ENCODE data around the gene MBD6. TPM values are rescaled to one million over a fixed set of nuclear protein-coding genes. Genes with fewer than 3 reads are reported as not detected.
"Not testable (repeated sequence)": the region's sequence is repeated elsewhere in the genome, so short reads cannot be mapped to it uniquely, and the experiment has no call there.

The MBD6 gene
- total RNA-seq, 1 donor from 2014 or later: 63.3 TPM

- peaks cover 54% of the 10 kb centered on the region for H3K36me3 Mint-ChIP-seq (ENCODE audit: low read depth)
- H3K9me3 Mint-ChIP-seq; DNase-seq (ENCODE audit: low spot score); H3K27me3 Mint-ChIP-seq (ENCODE audit: insufficient read depth); H3K4me3 Mint-ChIP-seq; H3K27ac Mint-ChIP-seq; intact Hi-C loops (cut with micrococcal nuclease): not testable (repeated sequence)
- peaks cover 16% of the 10 kb centered on the region for H3K4me1 Mint-ChIP-seq (ENCODE audit: low read depth)
These were observed 27.4 kb upstream of the MBD6 start for GRCh38 chr12:57495051-57495701.

- Mint-ChIP-seq H3K27me3 (ENCODE audit: insufficient read depth) (no peaks in the 10 kb centered on the region), H3K4me1 (ENCODE audit: low read depth) (peaks cover 8% of the 10 kb centered on the region), H3K36me3 (ENCODE audit: low read depth) (peaks cover 51% of the 10 kb centered on the region), H3K9me3 (no peaks in the 10 kb centered on the region), H3K27ac (peak overlapping the region; percentile 10), H3K4me3 (no peak overlapping the region)
- intact Hi-C loops (cut with micrococcal nuclease): no loop called here
- no peak for DNase-seq (ENCODE audit: low spot score)
These were observed 25.8 kb upstream of the MBD6 start for GRCh38 chr12:57496822-57497221.

GRCh38 chr12:57497223-57498131, 25.1 kb upstream of the MBD6 start:
- intact Hi-C loops (cut with micrococcal nuclease): no loop called here
- no peaks in the 10 kb centered on the region for H3K9me3 Mint-ChIP-seq
- H3K36me3 Mint-ChIP-seq (ENCODE audit: low read depth): peaks cover 52% of the 10 kb centered on the region
- H3K27me3 Mint-ChIP-seq (ENCODE audit: insufficient read depth): no peaks in the 10 kb centered on the region
- H3K27ac Mint-ChIP-seq: peak overlapping the region; percentile 24
- H3K4me1 Mint-ChIP-seq (ENCODE audit: low read depth): peaks cover 8% of the 10 kb centered on the region
- DNase-seq (ENCODE audit: low spot score): no peak
- no peak overlapping the region for H3K4me3 Mint-ChIP-seq

GRCh38 chr12:57498132-57498502, 24.5 kb upstream of the MBD6 start:
- Mint-ChIP-seq H3K4me3 (no peak overlapping the region), H3K36me3 (ENCODE audit: low read depth) (peaks cover 49% of the 10 kb centered on the region), H3K27me3 (ENCODE audit: insufficient read depth) (no peaks in the 10 kb centered on the region), H3K4me1 (ENCODE audit: low read depth) (peaks cover 8% of the 10 kb centered on the region), H3K27ac (no peak overlapping the region), H3K9me3 (no peaks in the 10 kb centered on the region)
- intact Hi-C loops (cut with micrococcal nuclease): no loop called here
- no peak for DNase-seq (ENCODE audit: low spot score)

GRCh38 chr12:57498571-57498970, 24.1 kb upstream of the MBD6 start:
- Mint-ChIP-seq H3K4me1 (ENCODE audit: low read depth) (peaks cover 8% of the 10 kb centered on the region), H3K36me3 (ENCODE audit: low read depth) (peaks cover 49% of the 10 kb centered on the region)

GRCh38 chr12:57500213-57500612, 22.4 kb upstream of the MBD6 start:
- Mint-ChIP-seq H3K4me3 (no peak overlapping the region), H3K36me3 (ENCODE audit: low read depth) (peaks cover 57% of the 10 kb centered on the region)

More at GRCh38 chr12:57498571-57498970, 24.1 kb upstream of the MBD6 start:
- Mint-ChIP-seq H3K27me3 (ENCODE audit: insufficient read depth) (no peaks in the 10 kb centered on the region), H3K27ac (no peak overlapping the region), H3K9me3 (no peaks in the 10 kb centered on the region), H3K4me3 (no peak overlapping the region)
- DNase-seq (ENCODE audit: low spot score): no peak
- intact Hi-C loops (cut with micrococcal nuclease): no loop called here

GRCh38 chr12:57502311-57502969, 20.2 kb upstream of the MBD6 start:
- not testable (repeated sequence) for H3K27ac Mint-ChIP-seq

More at GRCh38 chr12:57500213-57500612, 22.4 kb upstream of the MBD6 start:
- H3K27me3 Mint-ChIP-seq (ENCODE audit: insufficient read depth): no peaks in the 10 kb centered on the region
- no peak for DNase-seq (ENCODE audit: low spot score)
- H3K4me1 Mint-ChIP-seq (ENCODE audit: low read depth): peaks cover 8% of the 10 kb centered on the region
- H3K27ac Mint-ChIP-seq: no peak overlapping the region
- no peaks in the 10 kb centered on the region for H3K9me3 Mint-ChIP-seq
- intact Hi-C loops (cut with micrococcal nuclease): no loop called here

GRCh38 chr12:57506541-57506940, 16.1 kb upstream of the MBD6 start:
- H3K27me3 Mint-ChIP-seq (ENCODE audit: insufficient read depth); DNase-seq (ENCODE audit: low spot score); H3K4me3 Mint-ChIP-seq; H3K27ac Mint-ChIP-seq; intact Hi-C loops (cut with micrococcal nuclease); H3K9me3 Mint-ChIP-seq; H3K4me1 Mint-ChIP-seq (ENCODE audit: low read depth): not testable (repeated sequence)
- peaks cover 38% of the 10 kb centered on the region for H3K36me3 Mint-ChIP-seq (ENCODE audit: low read depth)

More at GRCh38 chr12:57502311-57502969, 20.2 kb upstream of the MBD6 start:
- H3K27me3 Mint-ChIP-seq (ENCODE audit: insufficient read depth); DNase-seq (ENCODE audit: low spot score); H3K4me3 Mint-ChIP-seq; H3K4me1 Mint-ChIP-seq (ENCODE audit: low read depth); intact Hi-C loops (cut with micrococcal nuclease); H3K9me3 Mint-ChIP-seq: not testable (repeated sequence)
- H3K36me3 Mint-ChIP-seq (ENCODE audit: low read depth): peaks cover 53% of the 10 kb centered on the region

GRCh38 chr12:57507796-57508195, 14.8 kb upstream of the MBD6 start:
- DNase-seq (ENCODE audit: low spot score); intact Hi-C loops (cut with micrococcal nuclease); H3K27ac Mint-ChIP-seq; H3K27me3 Mint-ChIP-seq (ENCODE audit: insufficient read depth); H3K4me3 Mint-ChIP-seq; H3K9me3 Mint-ChIP-seq: not testable (repeated sequence)
- Mint-ChIP-seq H3K4me1 (ENCODE audit: low read depth) (peaks cover 14% of the 10 kb centered on the region), H3K36me3 (ENCODE audit: low read depth) (peaks cover 45% of the 10 kb centered on the region)

- Mint-ChIP-seq H3K36me3 (ENCODE audit: low read depth) (peaks cover 54% of the 10 kb centered on the region), H3K27me3 (ENCODE audit: insufficient read depth) (no peaks in the 10 kb centered on the region), H3K9me3 (no peaks in the 10 kb centered on the region), H3K27ac (no peak overlapping the region), H3K4me3 (no peak overlapping the region), H3K4me1 (ENCODE audit: low read depth) (peaks cover 20% of the 10 kb centered on the region)
- DNase-seq (ENCODE audit: low spot score): no peak
- intact Hi-C loops (cut with micrococcal nuclease): no loop called here
These were observed 11.5 kb upstream of the MBD6 start for GRCh38 chr12:57511161-57511560.

- Mint-ChIP-seq H3K27ac (peak overlapping the region; percentile 70), H3K4me3 (no peak overlapping the region), H3K9me3 (no peaks in the 10 kb centered on the region), H3K36me3 (ENCODE audit: low read depth) (peaks cover 55% of the 10 kb centered on the region), H3K27me3 (ENCODE audit: insufficient read depth) (no peaks in the 10 kb centered on the region), H3K4me1 (ENCODE audit: low read depth) (peaks cover 24% of the 10 kb centered on the region)
- intact Hi-C loops (cut with micrococcal nuclease): no loop called here
- no peak for DNase-seq (ENCODE audit: low spot score)
These were observed 10.9 kb upstream of the MBD6 start for GRCh38 chr12:57511588-57512325.

- no peak for DNase-seq (ENCODE audit: low spot score)
- Mint-ChIP-seq H3K9me3 (no peaks in the 10 kb centered on the region), H3K4me1 (ENCODE audit: low read depth) (peaks cover 33% of the 10 kb centered on the region), H3K27me3 (ENCODE audit: insufficient read depth) (no peaks in the 10 kb centered on the region), H3K36me3 (ENCODE audit: low read depth) (peaks cover 64% of the 10 kb centered on the region), H3K4me3 (no peak overlapping the region), H3K27ac (peak overlapping the region; percentile 74)
- intact Hi-C loops (cut with micrococcal nuclease): no loop called here
These were observed 10.0 kb upstream of the MBD6 start for GRCh38 chr12:57512665-57513064.

All from activated T-helper 1 cell treated with anti-CD3 and anti-CD28 coated beads, Interleukin-12 subunit alpha, Interleukin-12 subunit beta, Interleukin-2, Interleukin-4 antibody, amounts not matched to agents 30 ng/mL and 10 ng/mL and 1 ng/mL, durations not matched to agents 14 hours and 24 hours and 36 hours (primary cell).